ENCODE data around the gene PYGB. TPM values are rescaled to one million over a fixed set of nuclear protein-coding genes. Genes with fewer than 3 reads are reported as not detected.

Gene PYGB
- total RNA-seq: 100 to 1,000 TPM; 154 to 219 (median 194) TPM
- polyA plus RNA-seq: 136 TPM
- long read RNA-seq, donor 1, full-length matches to known transcripts: 388 of 614 reads
- long read RNA-seq, donor 1, partial matches to known transcripts: 143 of 614 reads
- long read RNA-seq, donor 1, other reads (novel, unspliced or antisense): 83 of 614 reads
- long read RNA-seq, donor 2, full-length matches to known transcripts: 232 of 336 reads
- long read RNA-seq, donor 2, partial matches to known transcripts: 67 of 336 reads
- long read RNA-seq, donor 2, other reads (novel, unspliced or antisense): 37 of 336 reads
- long read RNA-seq, donor 3, full-length matches to known transcripts: 1,770 of 2,229 reads
- long read RNA-seq, donor 3, partial matches to known transcripts: 351 of 2,229 reads
- long read RNA-seq, donor 3, other reads (novel, unspliced or antisense): 108 of 2,229 reads
- long read RNA-seq, donor 4, full-length matches to known transcripts: 266 of 376 reads
- long read RNA-seq, donor 4, partial matches to known transcripts: 98 of 376 reads
- long read RNA-seq, donor 4, other reads (novel, unspliced or antisense): 12 of 376 reads

- intact Hi-C loops (cut with DNase I): loop anchor here in 2 of 4 donors (5.0 kb wide), 1 partner anchor 51 kb away; the partner anchor contains the start of gene ENTPD6 (in 2 of the 2)
- peak; percentile 80 to 92 (median 90) for DNase-seq
- under 1% methylated on average over 113 of the region's 113 CpGs for WGBS
- H3K27me3 ChIP-seq (ENCODE audit: control insufficient read depth, insufficient read depth): no peaks in the 10 kb centered on the region
- H3K9me3 ChIP-seq (ENCODE audit: control insufficient read depth, low read length): no peaks in the 10 kb centered on the region
- peak within 1 kb of the TSS; percentile 93 for H3K27ac ChIP-seq (ENCODE audit: low read length)
- H3K4me3 ChIP-seq (ENCODE audit: low read length): peak within 1 kb of the TSS; percentile 90
- peaks cover 14% of the 10 kb centered on the region for H3K4me1 ChIP-seq (ENCODE audit: control insufficient read depth, insufficient read depth, low read length)
- ATAC-seq: peak; percentile 89 to 94
Observed at GRCh38 chr20:25247956-25248785, at the start of gene PYGB. PYGB (plus strand) TSS chr20:25248085; CDS start chr20:25248179, 94 bp downstream.

GRCh38 chr20:25198663-25199383 lies 49.1 kb upstream of the PYGB start:
- Histone ChIP-seq H3K27me3 (ENCODE audit: control insufficient read depth, insufficient read depth) (no peaks in the 10 kb centered on the region), H3K4me3 (ENCODE audit: low read length) (no peak overlapping the region), H3K4me1 (ENCODE audit: control insufficient read depth, insufficient read depth, low read length) (peaks cover 11% of the 10 kb centered on the region), H3K9me3 (ENCODE audit: control insufficient read depth, low read length) (no peaks in the 10 kb centered on the region), H3K27ac (ENCODE audit: low read length) (peak overlapping the region; percentile 88)
- peak; percentile 50 to 52 for ATAC-seq
- intact Hi-C loops (cut with DNase I): loop anchor here in 3 of 4 donors (5.0 to 10.0 kb wide), 4 partner anchors 48 to 204 kb away; partner anchors contain the start of genes PYGB (in 2 of the 3) and APMAP (in 1 of the 3)
- 61% methylated on average over 11 of the region's 11 CpGs for WGBS
- DNase-seq: peak in 2 of 3 donors; percentile 63 to 76

GRCh38 chr20:25199473-25200260 lies 48.2 kb upstream of the PYGB start:
- Histone ChIP-seq H3K4me1 (ENCODE audit: control insufficient read depth, insufficient read depth, low read length) (peaks cover 13% of the 10 kb centered on the region), H3K9me3 (ENCODE audit: control insufficient read depth, low read length) (no peaks in the 10 kb centered on the region), H3K27me3 (ENCODE audit: control insufficient read depth, insufficient read depth) (no peaks in the 10 kb centered on the region), H3K4me3 (ENCODE audit: low read length) (no peak overlapping the region), H3K27ac (ENCODE audit: low read length) (peak overlapping the region; percentile 88)
- intact Hi-C loops (cut with DNase I): loop anchor here in 3 of 4 donors (5.0 to 10.0 kb wide), 4 partner anchors 48 to 205 kb away; partner anchors contain the start of genes PYGB (in 2 of the 3) and APMAP (in 1 of the 3)
- DNase-seq (no peak), ATAC-seq (no peak)
- whole genome bisulfite sequencing: 67% methylated on average over 5 of the region's 5 CpGs

DNA sequence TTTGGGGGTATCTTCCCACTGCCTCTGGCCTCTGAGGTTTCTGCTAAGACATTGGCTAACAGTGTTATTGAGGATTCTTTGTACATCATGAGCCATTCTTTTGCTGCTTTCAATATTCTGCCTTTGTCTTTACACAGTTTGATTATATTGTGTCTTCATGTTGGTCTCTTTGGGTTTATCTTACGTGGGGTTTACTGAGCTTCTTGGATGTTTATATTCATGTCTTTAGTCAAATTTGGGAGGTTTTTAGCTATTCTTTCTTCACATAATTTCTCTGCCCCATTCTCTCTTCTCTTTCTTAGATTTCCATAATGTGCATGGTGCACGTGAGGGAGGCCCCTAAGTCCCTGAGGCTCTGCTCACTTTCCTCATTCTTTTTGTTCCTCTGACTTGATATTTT lies 44.8 kb upstream of the PYGB start:
- H3K27me3 ChIP-seq (ENCODE audit: control insufficient read depth, insufficient read depth): no peaks in the 10 kb centered on the region
- WGBS: 42% methylated on average over 2 of the region's 2 CpGs
- DNase-seq (no peak), ATAC-seq (no peak)
- no peak overlapping the region for H3K27ac ChIP-seq (ENCODE audit: low read length)
- no peaks in the 10 kb centered on the region for H3K9me3 ChIP-seq (ENCODE audit: control insufficient read depth, low read length)
- intact Hi-C loops (cut with DNase I): no loop called here
- H3K4me3 ChIP-seq (ENCODE audit: low read length): no peak overlapping the region
- peaks cover 8% of the 10 kb centered on the region for H3K4me1 ChIP-seq (ENCODE audit: control insufficient read depth, insufficient read depth, low read length)

DNA sequence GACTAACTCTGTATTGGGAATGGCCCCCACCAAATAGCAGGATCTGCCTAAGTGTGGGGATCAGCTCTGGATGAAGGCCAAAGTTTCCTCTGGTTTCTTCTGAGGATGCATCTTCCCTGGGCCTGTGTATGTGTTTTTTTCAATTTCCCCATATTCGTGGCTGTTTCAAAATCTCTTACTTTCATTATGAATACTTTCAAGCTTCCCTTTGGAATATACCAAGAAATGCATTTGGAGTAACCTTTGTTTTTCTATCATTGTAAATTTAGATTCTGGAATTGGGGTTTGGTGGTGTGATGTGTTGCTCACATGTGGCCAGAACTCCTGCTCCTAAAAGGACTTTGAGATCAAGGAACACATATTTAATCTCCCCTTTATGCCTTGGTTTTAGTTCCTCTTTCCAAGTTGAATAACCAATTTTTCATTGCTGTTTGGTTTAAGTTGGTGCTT lies 44.0 kb upstream of the PYGB start:
- WGBS: 44% methylated on average over 1 of the region's 1 CpG
- H3K4me3 ChIP-seq (ENCODE audit: low read length): no peak overlapping the region
- no peak for ATAC-seq
- DNase-seq: no peak
- no peaks in the 10 kb centered on the region for H3K27me3 ChIP-seq (ENCODE audit: control insufficient read depth, insufficient read depth)
- H3K4me1 ChIP-seq (ENCODE audit: control insufficient read depth, insufficient read depth, low read length): peaks cover 6% of the 10 kb centered on the region
- intact Hi-C loops (cut with DNase I): no loop called here
- peak overlapping the region; percentile 48 for H3K27ac ChIP-seq (ENCODE audit: low read length)
- H3K9me3 ChIP-seq (ENCODE audit: control insufficient read depth, low read length): no peaks in the 10 kb centered on the region

GRCh38 chr20:25204550-25205276 lies 43.2 kb upstream of the PYGB start:
- H3K4me1 ChIP-seq (ENCODE audit: control insufficient read depth, insufficient read depth, low read length): peaks cover 3% of the 10 kb centered on the region
- no peak overlapping the region for H3K4me3 ChIP-seq (ENCODE audit: low read length)
- H3K27ac ChIP-seq (ENCODE audit: low read length): peak overlapping the region; percentile 51
- H3K27me3 ChIP-seq (ENCODE audit: control insufficient read depth, insufficient read depth): no peaks in the 10 kb centered on the region
- 82% methylated on average over 9 of the region's 9 CpGs for WGBS
- no peaks in the 10 kb centered on the region for H3K9me3 ChIP-seq (ENCODE audit: control insufficient read depth, low read length)
- peak in 1 of 2 donors; percentile 23 for ATAC-seq
- peak in 1 of 3 donors; percentile 47 for DNase-seq
- intact Hi-C loops (cut with DNase I): no loop called here

- Histone ChIP-seq H3K9me3 (ENCODE audit: control insufficient read depth, low read length) (no peaks in the 10 kb centered on the region), H3K4me1 (ENCODE audit: control insufficient read depth, insufficient read depth, low read length) (peaks cover 3% of the 10 kb centered on the region), H3K27ac (ENCODE audit: low read length) (peak overlapping the region; percentile 51), H3K4me3 (ENCODE audit: low read length) (no peak overlapping the region), H3K27me3 (ENCODE audit: control insufficient read depth, insufficient read depth) (no peaks in the 10 kb centered on the region)
- DNase-seq (peak in 1 of 3 donors; percentile 53), ATAC-seq (peak; percentile 40 to 49)
- intact Hi-C loops (cut with DNase I): no loop called here
- WGBS: 71% methylated on average over 21 of the region's 21 CpGs
Observed at GRCh38 chr20:25205277-25206062, 42.4 kb upstream of the PYGB start.

DNA sequence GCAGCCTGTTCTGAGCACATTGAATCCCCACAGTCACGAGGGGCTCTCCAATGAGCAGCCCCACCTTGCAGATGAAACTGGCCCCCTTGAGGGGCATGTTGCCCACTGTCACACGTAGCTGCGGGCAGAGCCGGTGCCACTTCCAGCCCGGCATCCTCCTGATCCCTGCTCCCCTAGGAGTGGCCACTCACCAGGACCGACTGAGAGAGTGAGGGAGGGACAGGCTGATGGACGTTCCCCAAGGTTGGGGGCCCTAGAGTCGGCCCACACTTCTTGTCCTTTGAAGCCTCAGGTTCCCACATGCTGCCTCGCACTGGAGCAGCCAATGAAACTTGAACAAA lies 41.9 kb upstream of the PYGB start:
- DNase-seq (peak in 1 of 3 donors; percentile 30), ATAC-seq (peak; percentile 37 to 47)
- H3K4me1 ChIP-seq (ENCODE audit: control insufficient read depth, insufficient read depth, low read length): peaks cover 3% of the 10 kb centered on the region
- no peak overlapping the region for H3K4me3 ChIP-seq (ENCODE audit: low read length)
- intact Hi-C loops (cut with DNase I): no loop called here
- H3K9me3 ChIP-seq (ENCODE audit: control insufficient read depth, low read length): no peaks in the 10 kb centered on the region
- 73% methylated on average over 9 of the region's 9 CpGs for WGBS
- no peaks in the 10 kb centered on the region for H3K27me3 ChIP-seq (ENCODE audit: control insufficient read depth, insufficient read depth)
- peak overlapping the region; percentile 51 for H3K27ac ChIP-seq (ENCODE audit: low read length)

- H3K27ac ChIP-seq (ENCODE audit: low read length): no peak overlapping the region
- no peak for ATAC-seq
- H3K27me3 ChIP-seq (ENCODE audit: control insufficient read depth, insufficient read depth): no peaks in the 10 kb centered on the region
- no peak overlapping the region for H3K4me3 ChIP-seq (ENCODE audit: low read length)
- 97% methylated on average over 8 of the region's 8 CpGs for WGBS
- peaks cover 3% of the 10 kb centered on the region for H3K4me1 ChIP-seq (ENCODE audit: control insufficient read depth, insufficient read depth, low read length)
- intact Hi-C loops (cut with DNase I): no loop called here
- no peaks in the 10 kb centered on the region for H3K9me3 ChIP-seq (ENCODE audit: control insufficient read depth, low read length)
- DNase-seq: no peak
Observed at GRCh38 chr20:25206548-25206947, 41.3 kb upstream of the PYGB start.
